BE2C (cell line): ENCODE data around the gene UNC93B1.

Experiments
- DNase-seq: peaks from one replicate; pipeline ENCODE4 v3.0.0-alpha.2; 2020
- H3K27me3 ChIP-seq: fragments of 250-450 bp; sonication (Bioruptor Pico); 2 replicates; pipeline ENCODE4 v1.5.1; 2020; ENCODE audit warnings: mild to moderate bottlenecking
- H3K36me3 ChIP-seq: fragments of 250-450 bp; sonication (Bioruptor Pico); 2 replicates; pipeline ENCODE4 v1.5.1; 2020; ENCODE audit warnings: mild to moderate bottlenecking
- H3K4me1 ChIP-seq: fragments of 250-450 bp; sonication (Bioruptor Pico); 2 replicates; pipeline ENCODE4 v1.5.1; 2020
- H3K4me3 ChIP-seq: 2 replicates; pipeline ENCODE4 v1.5.1; 2011; ENCODE audit warnings: low read depth, low read length
- H3K9me3 ChIP-seq: fragments of 250-450 bp; sonication (Bioruptor Pico); 2 replicates; pipeline ENCODE4 v1.5.1; 2020
- CTCF ChIP-seq: IDR thresholded peaks from 2 replicates; pipeline ENCODE4 v1.5.1; 2012; ENCODE audit warnings: mild to moderate bottlenecking, low read depth, low read length

UNC93B1 gene

GRCh38 chr11:68027667-68028066 lies 23.8 kb upstream of the UNC93B1 start:
- TF ChIP-seq CTCF, result no peak
- no peaks in the 10 kb centered on the region; the same call in 1 of the 2 replicates for H3K4me1 ChIP-seq
- H3K4me3 ChIP-seq, result no peak overlapping the region
- H3K27me3 ChIP-seq, result no peaks in the 10 kb centered on the region
- peaks cover 3% of the 10 kb centered on the region for H3K36me3 ChIP-seq
- DNase-seq, result no peak
- no peaks in the 10 kb centered on the region for H3K9me3 ChIP-seq

GRCh38 chr11:68026391-68027105 lies 22.7 kb upstream of the UNC93B1 start:
- Histone ChIP-seq H3K36me3 (no peaks in the 10 kb centered on the region), H3K9me3 (no peaks in the 10 kb centered on the region), H3K27me3 (no peaks in the 10 kb centered on the region), H3K4me3 (no peak overlapping the region), H3K4me1 (no peaks in the 10 kb centered on the region; the same call in 1 of the 2 replicates)
- no peak for TF ChIP-seq CTCF
- no peak for DNase-seq

- Histone ChIP-seq H3K9me3 (no peaks in the 10 kb centered on the region), H3K4me1 (no peaks in the 10 kb centered on the region), H3K36me3 (no peaks in the 10 kb centered on the region), H3K4me3 (no peak overlapping the region), H3K27me3 (no peaks in the 10 kb centered on the region)
- peak; percentile 20; the same call in 1 of the 2 replicates for TF ChIP-seq CTCF
- DNase-seq, result no peak
Observed at GRCh38 chr11:68025047-68025446, 21.1 kb upstream of the UNC93B1 start.

GRCh38 chr11:68024508-68024907 lies 20.6 kb upstream of the UNC93B1 start:
- H3K4me1 ChIP-seq, result no peaks in the 10 kb centered on the region
- TF ChIP-seq CTCF, result no peak
- H3K9me3 ChIP-seq, result no peaks in the 10 kb centered on the region
- no peaks in the 10 kb centered on the region for H3K36me3 ChIP-seq
- H3K27me3 ChIP-seq, result no peaks in the 10 kb centered on the region
- no peak for DNase-seq
- no peak overlapping the region for H3K4me3 ChIP-seq

GRCh38 chr11:68022531-68022930 lies 18.6 kb upstream of the UNC93B1 start:
- Histone ChIP-seq H3K4me3 (no peak overlapping the region), H3K4me1 (no peaks in the 10 kb centered on the region), H3K36me3 (no peaks in the 10 kb centered on the region), H3K27me3 (no peaks in the 10 kb centered on the region), H3K9me3 (no peaks in the 10 kb centered on the region)
- DNase-seq, result no peak
- no peak for TF ChIP-seq CTCF

GRCh38 chr11:68021167-68021787 lies 17.4 kb upstream of the UNC93B1 start:
- Histone ChIP-seq H3K9me3 (no peaks in the 10 kb centered on the region), H3K4me3 (no peak overlapping the region), H3K36me3 (no peaks in the 10 kb centered on the region), H3K27me3 (no peaks in the 10 kb centered on the region), H3K4me1 (peaks cover 6% of the 10 kb centered on the region)
- peak; percentile 3; the same call in 1 of the 2 replicates for TF ChIP-seq CTCF
- DNase-seq, result no peak
